Vagina (tissue), 2 donors: ENCODE results near the gene COG3.

Experiments used
- POLR2A ChIP-seq, 2 donors: fragments of 450-650 bp; IDR thresholded peaks; one replicate each; pipeline ENCODE4 v1.6.1; 2017; ENCODE audit warnings: antibody characterized with exemption in 2 of 2, mild to moderate bottlenecking in 2 of 2, moderate library complexity in 2 of 2
- TF ChIP-seq, protein P1 (sequence below), 3 experiments: fragments of 450-650 bp in 2 of 3; fragments of 200-600 bp in 1 of 3; sonication (generic) in 1 of 3; IDR thresholded peaks; one replicate each; pipeline ENCODE4 v1.5.1; 2017 to 2019; ENCODE audit warnings: antibody characterized with exemption in 3 of 3, mild to moderate bottlenecking in 2 of 3, moderate library complexity in 2 of 3

- TF ChIP-seq, protein P1, sequence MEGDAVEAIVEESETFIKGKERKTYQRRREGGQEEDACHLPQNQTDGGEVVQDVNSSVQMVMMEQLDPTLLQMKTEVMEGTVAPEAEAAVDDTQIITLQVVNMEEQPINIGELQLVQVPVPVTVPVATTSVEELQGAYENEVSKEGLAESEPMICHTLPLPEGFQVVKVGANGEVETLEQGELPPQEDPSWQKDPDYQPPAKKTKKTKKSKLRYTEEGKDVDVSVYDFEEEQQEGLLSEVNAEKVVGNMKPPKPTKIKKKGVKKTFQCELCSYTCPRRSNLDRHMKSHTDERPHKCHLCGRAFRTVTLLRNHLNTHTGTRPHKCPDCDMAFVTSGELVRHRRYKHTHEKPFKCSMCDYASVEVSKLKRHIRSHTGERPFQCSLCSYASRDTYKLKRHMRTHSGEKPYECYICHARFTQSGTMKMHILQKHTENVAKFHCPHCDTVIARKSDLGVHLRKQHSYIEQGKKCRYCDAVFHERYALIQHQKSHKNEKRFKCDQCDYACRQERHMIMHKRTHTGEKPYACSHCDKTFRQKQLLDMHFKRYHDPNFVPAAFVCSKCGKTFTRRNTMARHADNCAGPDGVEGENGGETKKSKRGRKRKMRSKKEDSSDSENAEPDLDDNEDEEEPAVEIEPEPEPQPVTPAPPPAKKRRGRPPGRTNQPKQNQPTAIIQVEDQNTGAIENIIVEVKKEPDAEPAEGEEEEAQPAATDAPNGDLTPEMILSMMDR (IDR thresholded peaks at IDR 0.05), result no peak
- TF ChIP-seq POLR2A (IDR thresholded peaks at IDR 0.05), result no peak
Measured at GRCh38 chr13:45416516-45417128, 48.1 kb upstream of the COG3 start.
